Peyer's patch (tissue), 4 donors: ENCODE results near the gene PPP2R3C. TPM values are rescaled to one million over a fixed set of nuclear protein-coding genes. Genes with fewer than 3 reads are reported as not detected.

ENCODE experiments used
- DNase-seq, 3 donors: peaks; one replicate each; pipeline ENCODE4 v3.0.0-alpha.2; 2017 to 2019
- H3K27ac ChIP-seq, 4 donors: fragments of 200-600 bp; sonication (generic); one replicate each; pipeline ENCODE4 v1.5.1; 2016 to 2019
- H3K27me3 ChIP-seq, 2 donors: fragments of 200-600 bp; sonication (generic); one replicate each; pipeline ENCODE4 v1.5.1; 2019
- H3K36me3 ChIP-seq, 3 donors: fragments of 200-600 bp; sonication (generic); one replicate each; pipeline ENCODE4 v1.5.1; 2016 to 2019
- H3K4me1 ChIP-seq, 4 donors: fragments of 200-600 bp; sonication (generic); one replicate each; pipeline ENCODE4 v1.5.1; 2016 to 2019
- H3K4me3 ChIP-seq, 4 donors: fragments of 200-600 bp; sonication (generic); 1 replicate in 3 of 4; 2 replicates in 1 of 4; pipeline ENCODE4 v1.5.1; 2016 to 2019; ENCODE audit warnings: mild to moderate bottlenecking in 1 of 4
- H3K9me3 ChIP-seq, 4 donors: fragments of 200-600 bp; sonication (generic); one replicate each; pipeline ENCODE4 v1.5.1; 2016 to 2019; ENCODE audit warnings: mild to moderate bottlenecking in 1 of 4
- CTCF ChIP-seq, 6 experiments: fragments of 450-650 bp in 4 of 6; fragments of 200-600 bp in 2 of 6; sonication (generic) in 1 of 6; IDR thresholded peaks; one replicate each; pipeline ENCODE4 v1.5.1; 2017 to 2019; ENCODE audit warnings: antibody characterized with exemption in 6 of 6, mild to moderate bottlenecking in 3 of 6, moderate library complexity in 1 of 6
- POLR2A ChIP-seq, 2 donors: fragments of 450-650 bp; IDR thresholded peaks; one replicate each; pipeline ENCODE4 v1.5.1; 2017; ENCODE audit warnings: antibody characterized with exemption in 2 of 2, mild to moderate bottlenecking in 2 of 2, moderate library complexity in 2 of 2
- total RNA-seq, 4 donors: library from RNA; depleted of rRNA; stranded (reverse); fragments of >200 nt; gene quantifications; one replicate each; pipeline ENCODE4 v1.1.0, GENCODE V29; 2016

The PPP2R3C gene
- total RNA-seq, 4 donors from 2014 or later: 20.1 to 44.6 (median 33.6) TPM

- no peaks in the 10 kb centered on the region for H3K4me1 ChIP-seq
- H3K27me3 ChIP-seq: no peaks in the 10 kb centered on the region
- no peaks in the 10 kb centered on the region for H3K9me3 ChIP-seq
- H3K27ac ChIP-seq: no peak overlapping the region
- H3K4me3 ChIP-seq: no peak overlapping the region
- DNase-seq: no peak
- TF ChIP-seq CTCF (IDR thresholded peaks at IDR 0.05): no peak
- no peak for TF ChIP-seq POLR2A (IDR thresholded peaks at IDR 0.05)
- no peaks in the 10 kb centered on the region for H3K36me3 ChIP-seq
Measured at GRCh38 chr14:35149239-35149638, 27.4 kb upstream of the PPP2R3C start.

- Histone ChIP-seq H3K27ac (no peak overlapping the region), H3K4me3 (no peak overlapping the region), H3K36me3 (no peaks in the 10 kb centered on the region), H3K27me3 (no peaks in the 10 kb centered on the region), H3K9me3 (no peaks in the 10 kb centered on the region), H3K4me1 (no peaks in the 10 kb centered on the region)
- no peak for DNase-seq
- TF ChIP-seq POLR2A (IDR thresholded peaks at IDR 0.05) (no peak), CTCF (IDR thresholded peaks at IDR 0.05) (no peak)
Measured at GRCh38 chr14:35147711-35148110, 25.9 kb upstream of the PPP2R3C start.

- no peak for DNase-seq
- no peaks in the 10 kb centered on the region for H3K4me1 ChIP-seq
- no peaks in the 10 kb centered on the region for H3K9me3 ChIP-seq
- no peak overlapping the region for H3K4me3 ChIP-seq
- TF ChIP-seq CTCF (IDR thresholded peaks at IDR 0.05) (no peak), POLR2A (IDR thresholded peaks at IDR 0.05) (no peak)
- H3K36me3 ChIP-seq: peaks cover 0 to 5% (median 0%) of the 10 kb centered on the region in 3 donors
- H3K27me3 ChIP-seq: no peaks in the 10 kb centered on the region
- H3K27ac ChIP-seq: no peak overlapping the region
Measured at GRCh38 chr14:35147186-35147585, 25.4 kb upstream of the PPP2R3C start.

- DNase-seq: no peak
- H3K4me1 ChIP-seq: no peaks in the 10 kb centered on the region
Measured at GRCh38 chr14:35146711-35147149, 24.9 kb upstream of the PPP2R3C start.

GRCh38 chr14:35144029-35144428 lies 22.2 kb upstream of the PPP2R3C start:
- Histone ChIP-seq H3K4me1 (no peaks in the 10 kb centered on the region), H3K4me3 (no peak overlapping the region), H3K9me3 (no peaks in the 10 kb centered on the region), H3K36me3 (peaks cover 0 to 12% (median 0%) of the 10 kb centered on the region in 3 donors), H3K27me3 (no peaks in the 10 kb centered on the region), H3K27ac (no peak overlapping the region)
- no peak for DNase-seq
- TF ChIP-seq POLR2A (IDR thresholded peaks at IDR 0.05) (no peak), CTCF (IDR thresholded peaks at IDR 0.05) (no peak)

More at GRCh38 chr14:35146711-35147149, 24.9 kb upstream of the PPP2R3C start:
- Histone ChIP-seq H3K36me3 (peaks cover 0 to 9% (median 0%) of the 10 kb centered on the region in 3 donors), H3K4me3 (no peak overlapping the region), H3K27ac (no peak overlapping the region), H3K9me3 (no peaks in the 10 kb centered on the region), H3K27me3 (no peaks in the 10 kb centered on the region)
- TF ChIP-seq CTCF (IDR thresholded peaks at IDR 0.05) (no peak), POLR2A (IDR thresholded peaks at IDR 0.05) (no peak)
